GM19372 (cell line): ENCODE data around the gene UNC45A.
"Not testable (repeated sequence)": the region's sequence is repeated elsewhere in the genome, so short reads cannot be mapped to it uniquely, and the experiment has no call there.

Experiments used
- ATAC-seq: cut with Tn5 transposase; IDR thresholded peaks from one replicate; pipeline ENCODE4 v1.9.1; 2021; ENCODE audit warnings: mild to moderate bottlenecking, low read depth, moderate library complexity; ENCODE audit not compliant: unreplicated experiment

Gene UNC45A

GRCh38 chr15:90915808-90916440 lies 19.2 kb upstream of the UNC45A start:
- ATAC-seq, result no peak

GRCh38 chr15:90916461-90916860 lies 18.6 kb upstream of the UNC45A start:
- ATAC-seq, result no peak

GRCh38 chr15:90917569-90917968 lies 17.5 kb upstream of the UNC45A start:
- no peak for ATAC-seq

GRCh38 chr15:90918034-90918788 lies 16.9 kb upstream of the UNC45A start:
- no peak for ATAC-seq

- no peak for ATAC-seq
Measured at GRCh38 chr15:90918835-90919234, 16.2 kb upstream of the UNC45A start.

GRCh38 chr15:90921887-90922286 lies 13.2 kb upstream of the UNC45A start:
- ATAC-seq, result no peak

GRCh38 chr15:90922712-90923322 lies 12.3 kb upstream of the UNC45A start:
- ATAC-seq, result peak; percentile 64

GRCh38 chr15:90924375-90924774 lies 10.7 kb upstream of the UNC45A start:
- peak; percentile 68 for ATAC-seq

GRCh38 chr15:90926766-90927165 lies 8.3 kb upstream of the UNC45A start:
- not testable (repeated sequence) for ATAC-seq

GRCh38 chr15:90928106-90928505 lies 7.0 kb upstream of the UNC45A start:
- not testable (repeated sequence) for ATAC-seq

- no peak for ATAC-seq
Measured at GRCh38 chr15:90929246-90930019, 5.7 kb upstream of the UNC45A start.

GRCh38 chr15:90930861-90931574 lies 4.1 kb upstream of the UNC45A start:
- no peak for ATAC-seq

GRCh38 chr15:90931575-90931827 lies 3.6 kb upstream of the UNC45A start:
- ATAC-seq, result no peak

- peak; percentile 46 for ATAC-seq
Measured at GRCh38 chr15:90931828-90932659, 3.0 kb upstream of the UNC45A start, which contains the start of gene HDDC3. Gene HDDC3, minus strand, starts transcription at chr15:90932549. Its CDS starts 9 bp downstream, at chr15:90932540.

GRCh38 chr15:90932660-90932991 lies 2.5 kb upstream of the UNC45A start:
- no peak for ATAC-seq

- no peak for ATAC-seq
Measured at GRCh38 chr15:90933301-90933700, 1.8 kb upstream of the UNC45A start.

- ATAC-seq, result no peak
Measured at GRCh38 chr15:90934256-90934948, 683 bp upstream of the UNC45A start.

- no peak for ATAC-seq
Measured at GRCh38 chr15:90936823-90937222, 1.7 kb downstream of the UNC45A start.

- no peak for ATAC-seq
Measured at GRCh38 chr15:90938261-90938660, 3.2 kb downstream of the UNC45A start.
